ENCODE results near the gene LAMA4.

Gene LAMA4

DNA sequence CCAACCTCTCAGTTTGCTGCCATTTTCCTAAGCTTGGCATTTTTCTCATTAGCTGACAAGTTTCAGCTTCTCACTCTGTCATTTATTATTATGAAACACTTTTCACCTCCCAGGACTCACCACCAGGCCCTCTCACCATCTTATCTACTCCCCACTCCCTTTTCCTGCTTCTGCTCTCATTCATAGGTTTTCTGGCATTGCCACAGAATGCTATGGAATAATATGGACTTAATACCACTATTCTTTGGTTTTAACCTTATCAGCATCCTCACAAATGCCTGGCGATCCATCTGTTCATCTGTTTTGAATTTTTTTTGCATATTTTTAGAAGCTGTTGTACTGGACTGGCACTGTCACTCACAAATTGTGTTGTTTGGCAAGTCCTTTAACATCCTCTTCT lies 16.4 kb upstream of the LAMA4 start:
- FAIRE-seq, result no peak

- no peak for FAIRE-seq
Observed at GRCh38 chr6:112269979-112270566, 15.7 kb upstream of the LAMA4 start.

DNA sequence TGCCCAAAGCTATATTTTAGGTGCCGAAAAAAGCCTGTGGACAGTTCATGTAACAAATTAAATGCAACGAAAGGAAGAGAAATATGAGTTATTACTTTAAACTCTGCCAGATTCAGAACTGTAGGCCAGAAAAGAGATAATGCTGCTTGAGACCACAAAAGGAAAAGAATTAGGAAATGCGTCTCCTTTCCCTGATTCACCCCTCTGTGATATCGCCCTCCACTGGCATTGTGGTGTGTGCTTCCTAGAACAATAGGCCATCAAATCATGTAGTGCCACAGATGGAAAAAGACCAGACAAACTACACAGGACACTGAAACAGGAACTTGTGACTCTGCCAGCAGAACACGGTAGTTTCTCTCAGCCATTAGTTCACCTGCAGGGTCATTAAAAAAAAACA lies 14.7 kb upstream of the LAMA4 start:
- FAIRE-seq, result no peak

DNA sequence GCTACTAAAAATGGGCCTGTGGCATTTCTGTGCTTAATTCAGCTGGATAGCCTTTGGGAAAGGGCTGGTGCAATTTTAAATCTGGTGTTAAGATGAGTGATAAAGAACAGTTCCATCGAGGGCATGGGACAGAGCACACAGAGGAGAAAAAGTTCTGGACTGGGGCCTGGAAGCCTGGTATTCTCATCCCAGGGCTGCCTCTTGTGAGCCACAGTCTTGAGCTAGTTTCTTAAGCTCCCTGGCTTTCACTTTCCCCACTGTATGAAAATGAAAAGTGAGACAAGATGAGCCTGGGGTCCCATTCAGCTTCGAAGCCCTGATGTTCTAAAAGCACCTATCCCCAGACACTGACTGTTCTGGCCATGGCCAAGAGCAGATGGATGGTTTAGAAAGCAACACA lies 14.3 kb upstream of the LAMA4 start:
- no peak for FAIRE-seq

- no peak for FAIRE-seq
Observed at GRCh38 chr6:112268019-112268418, 13.7 kb upstream of the LAMA4 start.

DNA sequence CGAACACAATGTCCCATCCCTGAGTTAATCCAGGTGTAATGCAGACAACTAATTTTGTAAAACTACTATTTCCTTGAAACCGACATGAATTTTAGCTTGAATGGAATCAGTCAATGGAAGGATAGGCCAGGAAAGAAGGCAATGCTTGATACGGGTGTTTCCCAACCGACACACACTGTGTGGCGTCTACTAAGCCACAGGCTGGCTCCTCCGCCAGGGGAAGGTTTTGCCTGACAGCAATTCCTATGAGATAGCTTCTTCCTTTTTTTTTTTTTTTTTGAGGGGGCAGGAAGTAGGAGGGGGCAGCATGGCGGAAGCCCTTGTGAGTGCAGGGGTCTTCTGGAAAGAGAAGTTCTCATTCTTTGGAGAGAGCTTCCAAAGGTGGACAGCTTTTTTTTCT lies 12.0 kb upstream of the LAMA4 start:
- FAIRE-seq, result no peak

DNA sequence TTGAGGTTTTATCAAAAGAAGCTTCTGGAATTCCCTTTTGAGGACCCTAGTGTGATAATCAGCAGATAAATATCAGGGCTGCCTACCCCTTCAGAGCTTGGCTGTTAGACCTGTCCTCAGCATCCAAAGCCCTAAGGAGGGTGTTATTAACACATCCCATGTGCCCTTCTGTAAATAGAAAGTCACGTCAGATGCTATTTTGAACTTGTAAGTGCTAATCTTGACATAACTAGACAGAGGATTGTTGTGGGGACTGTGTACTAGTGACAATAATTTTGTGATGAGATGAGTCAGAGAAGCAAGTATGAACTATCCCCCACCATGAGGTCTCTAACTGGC lies 4.9 kb upstream of the LAMA4 start:
- no peak for FAIRE-seq

DNA sequence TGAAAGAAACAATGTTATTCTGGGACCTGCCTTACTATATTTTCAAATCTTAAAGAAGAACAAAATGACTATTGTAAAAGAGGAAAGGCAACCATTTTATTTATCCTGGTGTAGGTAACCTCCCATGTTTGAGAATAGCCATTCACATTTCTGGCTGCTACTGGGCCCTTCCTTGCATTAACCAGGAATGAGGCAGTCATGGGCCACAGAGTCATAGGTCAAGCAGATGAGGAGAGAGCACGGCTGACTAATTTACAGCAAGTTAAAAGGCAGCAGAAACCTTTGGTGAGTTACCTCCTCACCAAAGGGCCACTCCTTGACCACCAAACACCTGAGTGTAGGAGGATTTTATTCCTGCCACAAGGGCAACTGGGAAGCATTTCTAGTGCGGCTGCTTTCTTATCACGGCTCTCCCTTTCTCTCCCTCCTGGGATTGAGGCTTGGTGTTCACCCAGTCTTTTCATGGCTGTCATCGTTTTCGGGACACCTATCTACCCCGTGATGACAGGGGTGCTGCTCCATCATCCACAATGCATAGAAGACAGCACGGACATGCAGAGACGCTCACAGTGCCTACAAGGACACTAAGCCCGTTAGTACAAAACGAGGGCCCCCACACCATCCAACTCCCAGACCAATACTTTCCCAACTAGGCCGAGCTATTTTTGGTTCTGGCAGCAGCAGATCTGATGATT lies 4.4 kb upstream of the LAMA4 start:
- no peak for FAIRE-seq

DNA sequence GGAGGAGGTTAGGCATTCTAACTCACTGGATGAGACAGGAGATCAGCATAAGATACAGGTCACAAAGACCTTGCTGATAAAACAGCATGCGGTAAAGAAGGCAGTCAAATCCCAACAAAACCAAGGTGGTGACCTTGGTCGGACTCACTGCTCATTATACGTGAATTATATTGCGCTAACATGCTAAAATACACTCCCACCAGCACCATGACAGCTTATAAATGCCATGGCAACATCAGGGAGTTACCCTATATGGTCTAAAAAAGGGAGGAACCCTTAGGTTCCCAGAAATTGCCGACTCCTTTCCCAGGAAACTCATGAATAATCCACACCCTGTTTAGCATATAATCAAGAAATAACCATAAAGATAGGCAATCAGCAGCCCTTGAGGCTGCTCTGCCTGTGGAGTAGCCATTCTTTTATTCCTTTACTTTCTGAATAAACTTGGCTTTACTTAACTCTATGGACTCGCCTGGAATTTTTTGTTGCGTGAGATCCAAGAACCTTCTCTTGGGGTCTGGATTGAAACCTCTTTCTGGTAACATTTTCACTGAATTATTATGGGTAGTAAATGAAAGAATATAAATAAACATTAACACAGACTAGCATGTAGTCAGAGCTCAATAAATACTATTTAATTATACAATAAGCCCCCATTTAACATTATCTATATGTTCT lies 3.0 kb upstream of the LAMA4 start:
- no peak for FAIRE-seq

DNA sequence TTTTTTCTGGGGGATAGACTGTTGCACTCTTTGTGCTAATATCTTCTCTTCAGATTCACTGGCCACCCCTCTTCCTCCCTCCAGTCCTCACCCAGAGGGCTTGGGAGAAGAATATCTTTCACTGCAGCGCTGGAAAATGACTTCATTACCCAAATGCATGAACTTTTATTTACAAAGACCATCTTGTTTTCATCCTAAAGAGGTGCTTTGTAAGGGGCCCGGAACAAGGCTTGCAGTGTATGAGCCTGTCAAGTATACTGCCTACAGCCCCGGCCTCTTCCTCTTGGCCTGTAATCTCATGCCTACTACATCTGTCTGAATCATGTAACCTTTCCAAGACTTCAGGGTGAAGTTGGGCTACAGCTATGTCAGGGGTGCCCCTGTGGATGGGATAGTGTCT lies 554 bp upstream of the LAMA4 start:
- no peak for FAIRE-seq

- no peak for FAIRE-seq
Observed at GRCh38 chr6:112253498-112253840, 898 bp downstream of the LAMA4 start.

DNA sequence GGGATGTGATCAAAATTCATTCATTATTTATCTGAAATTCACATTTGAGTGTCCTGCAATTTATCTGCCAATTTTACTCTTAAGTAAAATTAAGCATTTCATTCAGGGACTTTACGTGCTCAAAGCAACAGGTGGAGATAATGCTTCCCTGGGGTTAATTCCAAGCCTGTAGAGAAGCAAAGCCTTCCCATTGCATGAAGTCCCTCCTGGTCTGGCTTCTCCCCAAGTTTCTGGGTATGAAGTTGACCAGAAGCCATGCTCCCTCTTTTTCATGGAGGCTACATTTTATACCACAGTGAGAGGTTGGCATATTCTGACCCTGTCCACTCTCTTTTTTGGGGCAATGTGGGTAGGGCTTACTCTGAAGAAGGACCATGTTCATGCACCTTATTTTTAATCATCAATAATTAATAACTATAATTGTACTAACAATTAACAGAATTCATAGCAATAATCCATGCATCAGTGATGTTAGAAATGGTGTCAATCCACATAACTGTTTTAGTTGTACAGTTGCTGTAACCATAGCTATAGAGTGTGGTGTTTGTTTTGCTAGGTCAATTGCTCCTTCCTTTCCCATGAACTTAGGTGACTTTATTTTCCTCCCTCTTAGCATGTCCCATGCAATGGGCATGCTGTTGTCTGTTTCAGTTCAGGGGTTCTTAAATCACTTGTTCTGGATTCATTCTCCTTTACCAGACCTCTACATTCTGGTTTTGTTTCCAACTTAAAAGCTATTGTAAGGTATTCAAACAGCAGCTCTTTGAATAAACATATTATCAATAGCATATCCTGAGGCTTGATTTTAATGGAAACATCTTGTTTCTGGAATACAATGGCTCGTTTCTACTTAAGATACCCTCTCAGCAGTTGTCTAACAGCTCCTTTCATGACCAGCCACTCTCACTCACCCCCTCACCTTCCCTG lies 1.5 kb downstream of the LAMA4 start:
- no peak for FAIRE-seq

- FAIRE-seq, result no peak
Observed at GRCh38 chr6:112251171-112251875, 3.0 kb downstream of the LAMA4 start.

- FAIRE-seq, result no peak
Observed at GRCh38 chr6:112249489-112249888, 4.9 kb downstream of the LAMA4 start.

DNA sequence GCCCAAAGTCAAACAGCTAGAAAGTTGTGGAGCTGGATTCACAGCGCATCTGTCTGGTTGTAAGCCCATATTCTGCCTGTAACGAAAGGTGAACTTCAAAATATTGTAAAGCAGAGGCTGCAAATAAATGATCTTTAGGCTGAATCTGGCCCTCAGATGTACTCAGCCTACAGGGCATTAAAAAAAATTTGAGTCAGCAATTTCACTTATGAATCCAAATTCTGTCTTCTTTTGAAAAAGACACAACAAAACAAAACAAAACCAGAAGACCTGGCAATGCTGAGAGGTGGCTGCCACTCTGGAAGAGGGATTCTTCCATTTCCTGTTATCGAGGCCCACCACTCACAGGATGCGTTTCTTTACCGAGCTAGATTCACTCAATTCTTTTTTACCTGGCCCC lies 7.1 kb downstream of the LAMA4 start:
- FAIRE-seq, result no peak

GRCh38 chr6:112245511-112246203 lies 8.7 kb downstream of the LAMA4 start:
- no peak for FAIRE-seq

DNA sequence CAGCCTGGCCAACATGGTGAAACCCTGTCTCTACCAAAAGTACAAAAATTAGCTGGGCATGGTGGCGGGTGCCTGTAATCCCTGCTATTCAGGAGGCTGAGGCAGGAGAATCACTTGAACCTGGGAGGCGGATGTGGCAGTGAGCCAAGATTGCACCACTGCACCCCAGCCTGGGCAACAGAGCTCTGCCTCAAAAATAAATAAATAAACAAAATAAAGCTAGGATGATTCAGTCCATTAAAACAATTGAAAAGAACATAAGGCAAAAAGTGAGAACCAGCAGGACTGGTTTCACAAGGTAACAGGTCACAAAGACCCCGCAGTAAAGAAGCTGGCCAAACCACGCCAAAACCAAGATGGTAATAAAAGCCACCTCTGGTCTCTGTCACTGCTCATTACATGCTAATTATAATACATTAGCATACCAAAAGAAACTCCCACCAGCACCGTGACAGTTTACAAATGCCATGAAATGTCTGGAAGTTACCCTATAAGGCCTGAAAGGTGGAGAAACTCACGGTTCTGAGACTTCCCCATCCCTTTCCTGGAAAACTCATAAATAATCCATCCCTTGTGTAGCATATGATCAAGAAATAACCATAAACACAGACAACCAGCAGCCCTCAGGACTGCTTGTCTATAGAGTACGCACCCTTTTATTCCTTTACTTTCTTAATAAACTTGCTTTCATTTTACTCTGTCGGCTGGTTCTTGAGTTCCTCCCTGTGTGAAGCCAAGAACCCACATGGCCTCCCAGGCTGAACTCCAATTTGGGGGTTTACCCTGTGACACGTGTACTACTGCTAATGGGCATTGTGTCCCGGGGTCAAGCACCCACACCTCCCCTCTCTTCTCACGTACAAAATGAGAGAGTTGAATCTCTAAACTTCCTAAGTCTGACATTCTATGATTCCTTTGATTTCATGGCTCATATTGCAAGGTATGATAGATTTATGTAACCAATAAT lies 10.2 kb downstream of the LAMA4 start:
- FAIRE-seq, result no peak

GRCh38 chr6:112241820-112242429 lies 12.4 kb downstream of the LAMA4 start:
- FAIRE-seq, result no peak

- FAIRE-seq, result no peak
Observed at GRCh38 chr6:112237595-112237994, 16.8 kb downstream of the LAMA4 start.

DNA sequence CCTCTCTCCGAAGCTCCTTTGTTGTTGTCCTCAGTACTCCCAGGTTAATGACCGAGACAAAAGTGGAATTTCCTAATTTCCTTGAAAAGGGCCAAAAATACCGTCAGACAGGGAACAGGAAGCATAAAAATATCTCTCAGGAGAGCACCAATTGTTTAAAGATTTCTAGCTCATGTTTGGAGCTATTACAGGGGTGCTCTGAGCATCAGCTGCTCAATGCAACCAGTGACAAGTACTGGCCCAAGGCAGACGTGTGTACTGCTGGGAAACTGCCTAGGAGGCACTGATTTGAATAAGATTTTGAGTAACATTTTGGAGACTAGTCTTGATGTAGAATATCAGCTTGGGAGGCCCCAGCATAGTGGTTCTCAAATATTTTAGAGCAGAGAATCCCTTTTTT lies 17.3 kb downstream of the LAMA4 start:
- no peak for FAIRE-seq

DNA sequence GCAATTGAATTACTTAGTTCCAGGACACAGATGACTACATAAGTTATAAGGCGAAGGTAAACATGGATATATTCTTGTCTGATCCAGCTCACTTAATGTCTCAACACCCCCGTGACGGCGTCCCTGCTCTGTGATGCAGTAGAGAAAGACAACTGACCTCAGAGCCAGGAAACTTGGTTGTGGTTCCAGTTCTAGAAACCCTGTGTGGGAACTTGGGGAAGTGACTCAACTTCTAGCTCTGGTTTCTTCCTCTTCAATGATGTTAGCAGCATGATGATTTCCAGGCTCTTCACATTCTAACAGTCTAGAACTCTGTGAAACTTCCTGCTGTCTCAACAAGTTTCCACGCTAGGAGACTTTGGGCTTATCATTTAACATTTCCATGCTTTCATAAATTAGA lies 18.4 kb downstream of the LAMA4 start:
- FAIRE-seq, result no peak

Data from G401.6 (cell line).